CD14-positive monocyte (primary cell): Measurements from ENCODE around the gene GNAS-AS1. TPM values are rescaled to one million over a fixed set of nuclear protein-coding genes. Genes with fewer than 3 reads are reported as not detected.

Source experiments
- DNase-seq, 3 donors: peaks; one replicate each; pipeline ENCODE4 v3.0.0-alpha.2; 2011 to 2022
- H2AFZ ChIP-seq: 2 replicates; pipeline ENCODE4 v1.6.0; 2012; ENCODE audit warnings: mild to moderate bottlenecking, low read depth, low read length, inconsistent platforms; ENCODE audit not compliant: insufficient read depth, poor library complexity, severe bottlenecking
- H3K27ac ChIP-seq, 2 donors: 1 replicate in 1 of 2; 2 replicates in 1 of 2; pipeline ENCODE4 v1.5.1; 2012 to 2013; ENCODE audit warnings: low read length in 2 of 2, control low read depth in 1 of 2, inconsistent platforms in 1 of 2, low read depth in 1 of 2, mild to moderate bottlenecking in 1 of 2
- H3K27me3 ChIP-seq, 2 donors: one replicate each; pipeline versions ENCODE4 v1.6.0 to v1.6.1; 2011 to 2013; ENCODE audit warnings: low read length in 2 of 2; ENCODE audit not compliant: control insufficient read depth in 2 of 2, insufficient read depth in 2 of 2
- H3K36me3 ChIP-seq, 2 donors: replicated peaks in 1 of 2; 1 replicate in 1 of 2; 2 replicates in 1 of 2; pipeline versions ENCODE4 v1.5.1 to v1.6.1; 2012 to 2013; ENCODE audit warnings: low read length in 2 of 2, control low read depth in 1 of 2, inconsistent platforms in 1 of 2, mild to moderate bottlenecking in 1 of 2; ENCODE audit not compliant: insufficient read depth in 2 of 2, control insufficient read depth in 1 of 2
- H3K4me1 ChIP-seq, 2 donors: 1 replicate in 1 of 2; 2 replicates in 1 of 2; pipeline versions ENCODE4 v1.5.1 to v1.6.1; 2012 to 2013; ENCODE audit warnings: low read length in 2 of 2, control low read depth in 1 of 2, inconsistent platforms in 1 of 2, mild to moderate bottlenecking in 1 of 2, moderate library complexity in 1 of 2; ENCODE audit not compliant: insufficient read depth in 2 of 2, control insufficient read depth in 1 of 2
- H3K4me2 ChIP-seq: replicated peaks from 2 replicates; pipeline ENCODE3; 2012; ENCODE audit warnings: low read length, moderate library complexity, mild to moderate bottlenecking; ENCODE audit not compliant: poor library complexity, severe bottlenecking; ENCODE audit errors: extremely low read depth
- H3K4me3 ChIP-seq, 3 experiments: fragments of 200-600 bp in 1 of 3; sonication (generic) in 1 of 3; replicated peaks in 1 of 3; 1 replicate in 2 of 3; 2 replicates in 1 of 3; pipeline ENCODE4 v1.5.1; 2011 to 2013; ENCODE audit warnings: low read length in 3 of 3, mild to moderate bottlenecking in 3 of 3, control low read depth in 2 of 3, low read depth in 2 of 3, inconsistent platforms in 1 of 3, moderate library complexity in 1 of 3
- H3K79me2 ChIP-seq: 2 replicates; pipeline ENCODE4 v1.6.0; 2012; ENCODE audit warnings: mild to moderate bottlenecking, control low read depth, inconsistent platforms, low read length, moderate library complexity; ENCODE audit not compliant: insufficient read depth
- H3K9ac ChIP-seq: 2 replicates; pipeline ENCODE4 v1.6.0; 2017; ENCODE audit warnings: low read length, mild to moderate bottlenecking; ENCODE audit not compliant: insufficient read depth, poor library complexity, severe bottlenecking
- H3K9me3 ChIP-seq, 2 donors: replicated peaks in 1 of 2; 1 replicate in 1 of 2; 2 replicates in 1 of 2; pipeline versions ENCODE4 v1.5.1 to v1.6.1; 2012 to 2013; ENCODE audit warnings: low read length in 2 of 2, control low read depth in 1 of 2; ENCODE audit not compliant: control insufficient read depth in 1 of 2, insufficient read depth in 1 of 2
- H4K20me1 ChIP-seq: 2 replicates; pipeline ENCODE4 v1.6.0; 2012; ENCODE audit warnings: mild to moderate bottlenecking, low read length, control low read depth, moderate library complexity; ENCODE audit not compliant: insufficient read depth
- H3K27ac Mint-ChIP-seq, 7 donors: one replicate each; pipeline ENCODE4 v1.8.0; 2020; ENCODE audit warnings: mild to moderate bottlenecking in 7 of 7, mixed read lengths in 7 of 7, moderate library complexity in 6 of 7, inconsistent platforms in 2 of 7
- H3K27me3 Mint-ChIP-seq, 3 donors: one replicate each; pipeline ENCODE4 v1.8.0; 2021 to 2022; ENCODE audit warnings: low read depth in 3 of 3, mild to moderate bottlenecking in 3 of 3, mixed read lengths in 3 of 3, moderate library complexity in 3 of 3, inconsistent platforms in 1 of 3
- H3K36me3 Mint-ChIP-seq, 2 donors: one replicate each; pipeline ENCODE4 v1.8.0; 2020; ENCODE audit warnings: mixed read lengths in 2 of 2, inconsistent platforms in 1 of 2, mild to moderate bottlenecking in 1 of 2
- H3K4me1 Mint-ChIP-seq: one replicate; pipeline ENCODE4 v1.8.0; 2020; ENCODE audit warnings: mild to moderate bottlenecking, mixed read lengths
- H3K4me3 Mint-ChIP-seq, 2 donors: one replicate each; pipeline ENCODE4 v1.8.0; 2020; ENCODE audit warnings: mild to moderate bottlenecking in 2 of 2, mixed read lengths in 2 of 2, moderate library complexity in 1 of 2
- H3K9me3 Mint-ChIP-seq, 7 donors: one replicate each; pipeline ENCODE4 v1.8.0; 2020 to 2022; ENCODE audit warnings: mixed read lengths in 7 of 7, mild to moderate bottlenecking in 6 of 7, moderate library complexity in 6 of 7, inconsistent platforms in 2 of 7
- CTCF ChIP-seq: fragments of 200-600 bp; IDR thresholded peaks from one replicate; pipeline ENCODE4 v1.8.0; 2022; ENCODE audit warnings: antibody characterized with exemption, mild to moderate bottlenecking
- WGBS: methylation state at CpG from one replicate; pipeline ENCODE4 v1.1.5; 2013; ENCODE audit warnings: missing lambda C conversion rate; ENCODE audit not compliant: insufficient coverage; 5-methylcytosine and 5-hydroxymethylcytosine counted together
- intact Hi-C, 2 donors: fragments of 100-400 bp; cut with micrococcal nuclease; formaldehyde crosslinking; loops; one replicate each; pipeline versions ENCODE4 v1.15.0 to v1.15.1; 2023
- polyA plus RNA-seq, 3 donors: library from polyadenylated mRNA; depleted of rRNA in 1 of 3; unstranded in 2 of 3; stranded (reverse) in 1 of 3; fragments of 300-500 nt in 2 of 3; fragments of >200 nt in 1 of 3; fragmentation: Illumina TruSeq in 2 of 3; gene quantifications; 1 replicate in 2 of 3; 2 replicates in 1 of 3; pipeline ENCODE4 v1.2.3, GENCODE V29; 2012 to 2021

GNAS-AS1 gene
- polyA plus RNA-seq, 3 donors = not detected

GRCh38 chr20:58808271-58809046, 42.2 kb downstream of the GNAS-AS1 start:
- no peak overlapping the region for H2AFZ ChIP-seq
- H3K27me3 Mint-ChIP-seq = peaks cover 4 to 17% (median 10%) of the 10 kb centered on the region in 3 donors
- no peak for TF ChIP-seq CTCF
- no peaks in the 10 kb centered on the region for H3K9me3 ChIP-seq
- H3K9me3 Mint-ChIP-seq = peaks cover 0 to 4% (median 0%) of the 10 kb centered on the region in 7 donors
- H3K4me2 ChIP-seq = no peak overlapping the region
- H3K4me1 Mint-ChIP-seq = no peaks in the 10 kb centered on the region
- intact Hi-C loops = no loop called here
- no peak for DNase-seq
- no peaks in the 10 kb centered on the region for H4K20me1 ChIP-seq
- H3K27me3 ChIP-seq = peaks cover 0 to 3% of the 10 kb centered on the region in 2 donors
- no peak overlapping the region for H3K27ac ChIP-seq
- H3K9ac ChIP-seq = no peak overlapping the region
- no peaks in the 10 kb centered on the region for H3K79me2 ChIP-seq
- no peak overlapping the region for H3K27ac Mint-ChIP-seq
- H3K4me1 ChIP-seq = no peaks in the 10 kb centered on the region
- H3K36me3 ChIP-seq = no peaks in the 10 kb centered on the region
- WGBS = 83% methylated on average over 15 of the region's 17 CpGs
- H3K4me3 Mint-ChIP-seq = no peak overlapping the region
- H3K4me3 ChIP-seq = no peak overlapping the region
- no peaks in the 10 kb centered on the region for H3K36me3 Mint-ChIP-seq

- TF ChIP-seq CTCF = no peak
- Histone ChIP-seq H3K27me3 (peaks cover 0 to 5% of the 10 kb centered on the region in 2 donors), H3K79me2 (no peaks in the 10 kb centered on the region), H3K36me3 (no peaks in the 10 kb centered on the region), H2AFZ (no peak overlapping the region), H3K9me3 (no peaks in the 10 kb centered on the region), H4K20me1 (no peaks in the 10 kb centered on the region), H3K4me2 (no peak overlapping the region), H3K4me3 (no peak overlapping the region), H3K9ac (no peak overlapping the region), H3K4me1 (no peaks in the 10 kb centered on the region), H3K27ac (no peak overlapping the region)
- H3K27me3 Mint-ChIP-seq = peaks cover 8 to 19% (median 12%) of the 10 kb centered on the region in 3 donors
- DNase-seq = no peak
- H3K4me1 Mint-ChIP-seq = no peaks in the 10 kb centered on the region
- no peaks in the 10 kb centered on the region for H3K36me3 Mint-ChIP-seq
- H3K27ac Mint-ChIP-seq = no peak overlapping the region
- H3K4me3 Mint-ChIP-seq = no peak overlapping the region
- intact Hi-C loops = no loop called here
- WGBS = no CpG with 5 or more reads among the region's 11 CpGs
- peaks cover 0 to 2% (median 0%) of the 10 kb centered on the region in 7 donors for H3K9me3 Mint-ChIP-seq
These were observed 42.9 kb downstream of the GNAS-AS1 start for GRCh38 chr20:58807801-58808200.
